Testis (tissue), 2 donors: ENCODE results near the gene LOXL3.

Experiments
- CTCF ChIP-seq, 3 experiments: fragments of 450-650 bp in 2 of 3; fragments of 200-600 bp in 1 of 3; sonication (generic) in 1 of 3; IDR thresholded peaks; one replicate each; pipeline ENCODE4 v1.5.1; 2016 to 2019; ENCODE audit warnings: antibody characterized with exemption in 3 of 3, mild to moderate bottlenecking in 2 of 3, moderate library complexity in 1 of 3
- POLR2A ChIP-seq: fragments of 450-650 bp; IDR thresholded peaks from one replicate; pipeline ENCODE4 v1.6.1; 2017; ENCODE audit warnings: antibody characterized with exemption, mild to moderate bottlenecking, moderate library complexity

GRCh38 chr2:74567881-74568280 is 14.1 kb upstream of the LOXL3 start:
- TF ChIP-seq CTCF (IDR thresholded peaks at IDR 0.05), result no peak
- TF ChIP-seq POLR2A, result no peak
